Mucosa of rectum (tissue), 2 donors: ENCODE results near the gene SWI5.

Experiments used
- H3K27ac ChIP-seq, 2 donors: one replicate each; pipeline ENCODE4 v1.7.0; 2013; ENCODE audit warnings: inconsistent platforms in 2 of 2, low read depth in 2 of 2, low read length in 2 of 2
- H3K27me3 ChIP-seq, 2 donors: one replicate each; pipeline ENCODE4 v1.7.0; 2013; ENCODE audit warnings: low read length in 2 of 2; ENCODE audit not compliant: control insufficient read depth in 2 of 2, insufficient read depth in 2 of 2
- H3K36me3 ChIP-seq, 2 donors: one replicate each; pipeline ENCODE4 v1.7.0; 2013; ENCODE audit warnings: low read length in 2 of 2; ENCODE audit not compliant: control insufficient read depth in 2 of 2, insufficient read depth in 2 of 2
- H3K4me1 ChIP-seq, 2 donors: one replicate each; pipeline ENCODE4 v1.7.0; 2013; ENCODE audit warnings: low read length in 2 of 2, mild to moderate bottlenecking in 1 of 2; ENCODE audit not compliant: control insufficient read depth in 2 of 2, insufficient read depth in 2 of 2
- H3K4me3 ChIP-seq, 2 donors: one replicate each; pipeline ENCODE4 v1.7.0; 2013; ENCODE audit warnings: low read length in 2 of 2
- H3K9ac ChIP-seq, 2 donors: one replicate each; pipeline ENCODE4 v1.7.0; 2013; ENCODE audit warnings: low read length in 2 of 2, low read depth in 1 of 2, mild to moderate bottlenecking in 1 of 2
- H3K9me3 ChIP-seq, 2 donors: one replicate each; pipeline ENCODE4 v1.7.0; 2013; ENCODE audit warnings: low read length in 2 of 2; ENCODE audit not compliant: control insufficient read depth in 2 of 2
- donor health status: healthy.
- donor health status: Normal muscosa, but diverticular disease.

Gene SWI5

DNA sequence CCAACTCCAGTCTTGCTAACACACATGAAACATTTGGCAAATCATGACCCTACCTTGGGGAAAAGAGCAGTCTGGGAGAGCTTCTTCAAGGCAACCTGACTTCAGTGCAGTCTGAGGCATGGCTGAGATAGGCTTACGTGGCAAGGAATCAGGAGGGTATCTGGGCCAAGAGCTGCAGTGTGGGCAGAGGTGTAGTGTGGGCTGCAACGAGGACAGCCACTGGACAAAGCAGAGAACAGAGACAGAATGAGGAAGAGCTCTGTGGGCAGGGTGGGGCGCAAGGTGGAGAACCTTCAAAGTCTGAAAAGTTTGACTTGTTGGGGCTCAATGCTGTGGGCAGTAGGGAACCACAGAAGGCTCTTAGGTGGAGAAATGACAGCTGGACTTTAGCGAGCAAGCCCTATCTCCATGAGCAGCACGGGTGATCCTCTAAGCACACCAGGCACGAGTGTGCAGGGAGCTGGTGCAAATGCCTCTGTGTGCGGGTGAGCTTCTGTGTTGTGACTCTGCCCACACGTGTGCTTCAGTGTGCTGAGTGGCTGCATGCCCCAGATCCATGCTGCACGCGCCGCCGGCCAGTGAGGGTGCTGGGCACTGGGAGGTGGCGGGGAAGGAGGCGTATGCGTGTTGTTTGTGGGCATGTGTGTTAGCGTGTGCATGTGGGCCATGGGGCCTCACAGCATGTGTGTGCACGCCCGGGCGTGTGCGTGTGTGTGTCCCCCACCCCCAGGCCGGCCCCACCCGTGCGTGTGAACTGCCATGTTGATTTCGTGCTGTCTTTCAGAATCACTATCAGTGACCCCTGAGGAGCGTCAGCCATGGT lies 23.5 kb upstream of the SWI5 start:
- H3K27ac ChIP-seq = no peak overlapping the region
- H3K36me3 ChIP-seq = peaks cover 5 to 6% of the 10 kb centered on the region in 2 donors
- H3K4me3 ChIP-seq = no peak overlapping the region
- no peak overlapping the region for H3K9ac ChIP-seq
- no peaks in the 10 kb centered on the region for H3K9me3 ChIP-seq
- H3K4me1 ChIP-seq = peaks cover 6 to 9% of the 10 kb centered on the region in 2 donors
- no peaks in the 10 kb centered on the region for H3K27me3 ChIP-seq

DNA sequence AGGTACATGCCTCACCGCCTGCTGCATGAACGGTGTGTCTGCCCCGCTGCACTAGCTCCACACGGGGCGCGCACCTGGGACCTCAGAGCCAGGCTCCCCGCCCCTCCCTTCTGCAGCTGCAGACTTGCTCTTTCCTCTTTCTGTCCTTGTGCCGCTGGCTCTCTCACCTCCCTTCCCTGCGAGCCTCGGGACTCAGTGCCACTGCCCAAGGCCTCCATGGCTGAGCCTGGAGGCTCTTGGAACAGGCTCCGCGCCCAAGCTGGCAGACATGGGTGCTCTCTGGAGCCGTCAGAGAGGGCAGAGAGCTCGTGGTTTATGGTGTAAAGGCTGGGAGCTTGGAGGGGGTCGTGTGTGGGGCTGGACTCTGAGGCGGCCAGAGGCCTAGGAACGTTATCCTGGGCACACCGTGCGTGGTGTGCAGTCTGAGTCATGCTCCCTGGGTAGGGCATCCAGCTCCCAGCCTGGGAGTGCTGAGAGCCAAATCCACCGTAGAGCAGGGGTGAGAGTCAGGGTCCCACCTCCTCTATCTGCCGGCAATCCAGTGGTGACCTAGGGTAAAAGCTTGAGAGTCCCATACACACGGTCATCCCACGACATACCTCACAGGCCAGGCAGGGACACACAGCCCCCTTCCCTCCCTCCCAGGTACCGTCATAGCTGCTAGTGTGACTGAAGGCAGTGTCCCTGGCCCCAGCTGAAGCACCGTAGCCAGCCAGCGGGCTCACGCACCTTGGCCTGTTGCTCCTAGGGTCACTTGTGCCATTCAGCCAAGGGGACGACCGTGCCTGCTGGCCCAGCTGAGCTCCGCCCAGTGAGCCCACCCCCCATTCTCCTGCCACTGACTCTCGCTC lies 22.7 kb upstream of the SWI5 start:
- peaks cover 6 to 9% of the 10 kb centered on the region in 2 donors for H3K4me1 ChIP-seq
- no peaks in the 10 kb centered on the region for H3K27me3 ChIP-seq
- H3K36me3 ChIP-seq = peaks cover 14% of the 10 kb centered on the region in 2 donors
- no peak overlapping the region for H3K27ac ChIP-seq
- no peak overlapping the region for H3K9ac ChIP-seq
- no peaks in the 10 kb centered on the region for H3K9me3 ChIP-seq
- no peak overlapping the region for H3K4me3 ChIP-seq

DNA sequence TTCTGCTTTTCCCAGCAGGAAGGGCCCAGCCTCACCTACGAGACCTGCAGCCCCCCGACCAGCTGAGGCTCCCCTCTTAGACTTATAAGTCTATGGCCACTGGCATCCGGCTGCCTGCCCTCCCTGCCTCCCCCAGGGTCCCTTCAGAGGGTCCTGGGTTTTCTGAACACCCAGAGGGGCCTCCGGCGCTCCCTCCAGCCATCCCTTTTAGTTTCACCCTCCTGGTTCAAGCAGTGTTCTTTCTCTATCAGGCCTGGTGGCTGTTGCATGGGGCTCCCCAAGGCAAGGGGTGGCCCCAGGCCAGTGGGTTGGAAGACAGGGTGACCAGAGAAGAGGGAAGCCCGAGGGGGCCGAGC lies 22.1 kb upstream of the SWI5 start:
- peaks cover 18 to 19% of the 10 kb centered on the region in 2 donors for H3K36me3 ChIP-seq
- no peaks in the 10 kb centered on the region for H3K27me3 ChIP-seq
- H3K9me3 ChIP-seq = no peaks in the 10 kb centered on the region
- no peak overlapping the region for H3K4me3 ChIP-seq
- H3K27ac ChIP-seq = no peak overlapping the region
- H3K9ac ChIP-seq = no peak overlapping the region
- H3K4me1 ChIP-seq = peaks cover 6 to 9% of the 10 kb centered on the region in 2 donors

DNA sequence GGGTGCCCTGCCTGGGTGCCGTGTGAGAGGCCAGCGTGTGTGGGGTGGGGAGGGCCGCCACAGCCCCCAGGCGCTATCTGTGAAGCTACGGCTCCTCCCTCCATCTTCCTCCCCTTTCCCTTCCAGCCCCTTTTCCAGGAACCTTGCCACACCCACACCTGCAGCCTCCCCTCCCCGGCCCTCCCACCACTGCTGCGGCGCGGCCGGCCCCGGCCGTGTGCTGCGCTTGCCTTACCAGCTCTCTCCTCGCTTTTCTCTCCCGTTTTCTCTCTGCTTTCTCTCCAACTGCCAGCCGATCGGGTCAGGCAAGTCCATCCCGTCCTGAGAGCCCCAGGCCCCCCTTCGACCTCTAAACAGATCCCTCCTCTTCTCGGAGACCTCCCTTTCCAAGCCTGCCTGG lies 21.7 kb upstream of the SWI5 start:
- Histone ChIP-seq H3K9me3 (no peaks in the 10 kb centered on the region), H3K4me3 (no peak overlapping the region), H3K4me1 (peaks cover 6 to 9% of the 10 kb centered on the region in 2 donors), H3K27ac (no peak overlapping the region), H3K36me3 (peaks cover 21 to 23% of the 10 kb centered on the region in 2 donors), H3K27me3 (no peaks in the 10 kb centered on the region), H3K9ac (no peak overlapping the region)

DNA sequence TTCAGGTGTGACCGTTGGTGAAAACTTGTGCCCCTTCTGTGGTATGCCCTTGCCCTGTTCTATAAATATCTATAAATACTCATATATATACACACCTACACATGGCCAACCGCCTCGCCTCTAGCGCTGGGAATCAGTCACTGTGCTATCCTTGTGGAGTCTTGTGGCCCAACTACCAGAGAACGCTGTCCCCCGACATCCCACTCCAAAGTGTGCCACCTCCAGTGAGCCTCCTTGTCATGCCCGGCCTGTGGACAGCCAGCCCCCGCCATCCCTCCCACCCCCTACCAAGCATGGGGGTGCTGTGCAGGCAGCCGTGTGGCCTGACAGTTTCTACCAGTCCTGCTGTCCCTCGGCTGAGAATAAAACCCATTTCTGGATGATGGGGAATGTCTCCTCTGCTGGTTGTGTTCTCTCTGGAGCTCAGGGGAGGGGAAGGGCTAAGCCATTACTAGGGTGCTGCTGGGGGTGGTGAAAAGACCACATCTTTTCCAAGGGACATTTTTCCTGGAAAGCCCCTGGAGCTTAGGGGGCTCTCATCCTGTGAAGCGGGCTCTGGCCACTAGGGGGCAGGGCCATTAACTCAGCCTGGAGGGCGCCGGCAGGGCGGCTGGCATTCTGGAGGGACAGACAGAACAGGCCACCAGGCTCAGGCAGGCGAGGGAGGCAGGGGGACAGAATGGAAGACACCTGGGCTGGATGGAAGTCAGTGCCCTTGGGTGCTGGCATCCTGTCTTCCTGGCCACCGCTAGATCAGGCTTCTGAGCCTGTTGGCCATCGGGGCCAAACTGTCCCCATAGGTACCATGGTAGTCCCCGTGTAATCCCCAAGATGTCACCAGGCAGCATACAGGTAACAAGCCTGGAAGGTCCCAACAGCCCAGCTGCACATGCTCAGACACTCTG lies 21.0 kb upstream of the SWI5 start:
- no peak overlapping the region for H3K4me3 ChIP-seq
- peaks cover 5 to 6% of the 10 kb centered on the region in 2 donors for H3K4me1 ChIP-seq
- H3K9ac ChIP-seq = no peak overlapping the region
- no peaks in the 10 kb centered on the region for H3K27me3 ChIP-seq
- peaks cover 29 to 30% of the 10 kb centered on the region in 2 donors for H3K36me3 ChIP-seq
- no peak overlapping the region for H3K27ac ChIP-seq
- H3K9me3 ChIP-seq = no peaks in the 10 kb centered on the region

DNA sequence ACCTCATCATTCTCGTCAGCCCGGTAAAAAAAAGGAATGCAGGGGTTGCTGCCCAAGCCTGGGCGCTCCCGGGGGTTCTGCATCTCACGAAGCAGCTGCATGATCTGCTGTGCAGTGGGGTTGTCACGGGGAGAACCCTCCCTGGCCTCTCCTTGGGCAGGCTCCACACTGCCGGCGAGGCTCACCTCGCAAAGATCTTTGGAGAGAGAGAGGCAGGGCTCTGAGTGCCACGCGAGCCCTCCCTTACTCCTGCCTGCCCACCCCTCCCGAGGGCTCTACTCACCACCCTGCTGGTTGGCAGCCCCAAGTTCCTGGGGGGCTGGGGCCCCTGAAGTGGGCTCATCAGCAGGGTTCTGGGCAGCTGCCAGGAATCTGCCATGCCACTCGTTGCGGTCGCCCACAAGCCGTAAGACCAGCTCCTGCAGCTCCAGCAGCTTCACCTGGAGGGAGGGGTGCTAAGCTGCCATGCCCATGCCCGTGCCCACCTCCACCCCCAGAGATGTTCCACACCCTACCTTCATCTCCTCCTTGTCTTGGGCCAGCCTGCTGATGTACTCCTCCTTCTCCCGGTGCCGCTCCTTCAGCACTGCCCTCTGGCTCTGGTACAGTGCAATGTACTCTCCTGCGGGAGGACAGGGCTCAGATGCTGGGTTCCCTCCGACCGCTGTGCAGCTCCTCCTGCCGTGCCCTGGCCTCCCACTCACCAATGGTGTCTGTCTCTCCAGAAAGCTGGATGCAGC lies 18.8 kb upstream of the SWI5 start:
- H3K9me3 ChIP-seq = no peaks in the 10 kb centered on the region
- H3K4me3 ChIP-seq = no peak overlapping the region
- no peaks in the 10 kb centered on the region for H3K27me3 ChIP-seq
- H3K4me1 ChIP-seq = no peaks in the 10 kb centered on the region
- H3K9ac ChIP-seq = no peak overlapping the region
- H3K36me3 ChIP-seq = peaks cover 44 to 52% of the 10 kb centered on the region in 2 donors
- no peak overlapping the region for H3K27ac ChIP-seq

DNA sequence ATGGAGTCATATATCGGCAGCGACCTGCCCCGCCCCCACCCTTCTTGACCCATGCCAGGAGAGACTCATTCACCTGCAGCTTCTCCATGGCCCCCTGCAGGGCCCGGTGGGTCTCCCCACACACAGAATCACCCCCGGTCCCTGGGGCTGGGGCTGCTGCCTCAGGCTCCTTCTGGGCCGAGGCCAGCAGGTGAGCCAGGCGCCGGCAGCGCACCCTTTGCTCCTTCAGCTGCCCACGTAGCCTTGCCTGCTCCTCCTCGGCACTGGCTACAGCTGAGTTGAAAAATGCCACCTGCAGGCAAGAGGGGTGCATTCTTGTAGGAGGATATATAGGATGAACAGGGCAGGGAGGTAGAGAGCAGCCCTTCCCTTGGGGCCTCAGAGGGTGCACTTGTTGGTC lies 18.2 kb upstream of the SWI5 start:
- H3K4me3 ChIP-seq = no peak overlapping the region
- peaks cover 50 to 58% of the 10 kb centered on the region in 2 donors for H3K36me3 ChIP-seq
- no peak overlapping the region for H3K9ac ChIP-seq

DNA sequence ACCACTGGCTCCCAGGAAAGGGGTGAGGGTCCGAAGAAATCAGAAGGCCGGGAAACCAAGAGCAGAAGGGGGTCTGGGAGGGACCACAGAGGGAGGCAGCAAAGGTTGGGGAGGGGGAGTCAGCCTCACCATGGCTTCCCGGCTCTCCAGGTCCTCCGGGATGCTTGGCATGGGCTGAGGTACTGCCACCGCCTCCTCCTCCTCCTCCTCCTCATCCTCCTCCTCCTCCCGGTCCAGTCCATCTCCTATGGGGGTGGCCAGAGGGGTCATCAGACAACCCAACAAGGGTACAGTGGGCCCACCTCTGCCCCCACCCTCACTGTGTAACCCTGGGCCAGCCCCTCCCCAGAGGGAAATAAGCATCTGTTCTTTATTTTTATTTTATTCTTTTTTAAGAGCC lies 17.8 kb upstream of the SWI5 start:
- H3K4me1 ChIP-seq = no peaks in the 10 kb centered on the region
- peaks cover 53 to 61% of the 10 kb centered on the region in 2 donors for H3K36me3 ChIP-seq
- H3K27ac ChIP-seq = no peak overlapping the region
- no peaks in the 10 kb centered on the region for H3K27me3 ChIP-seq
- H3K4me3 ChIP-seq = no peak overlapping the region
- H3K9ac ChIP-seq = no peak overlapping the region
- no peaks in the 10 kb centered on the region for H3K9me3 ChIP-seq

More for the DNA sequence above, 18.2 kb upstream of the SWI5 start:
- Histone ChIP-seq H3K27ac (no peak overlapping the region), H3K9me3 (no peaks in the 10 kb centered on the region), H3K4me1 (no peaks in the 10 kb centered on the region), H3K27me3 (no peaks in the 10 kb centered on the region)

DNA sequence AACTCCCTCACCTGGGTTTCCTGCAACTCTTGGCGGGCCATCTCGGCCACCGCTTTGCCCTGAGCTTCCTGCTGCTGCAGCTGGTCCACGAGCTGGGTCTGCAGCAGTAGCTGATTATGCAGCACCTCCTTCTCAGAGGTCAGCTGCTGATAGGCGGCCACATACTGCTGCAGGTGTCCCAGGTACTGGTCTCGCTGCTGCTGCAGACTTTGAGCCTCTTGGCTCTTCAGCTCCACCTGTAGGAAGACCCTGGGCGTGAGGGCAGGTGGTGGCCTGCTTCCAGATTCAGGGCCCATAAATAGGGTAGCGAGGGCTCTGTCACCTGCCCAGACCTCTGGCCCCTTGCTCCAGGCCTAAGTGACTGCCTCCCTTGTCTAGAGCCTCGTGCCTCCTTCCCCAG lies 16.9 kb upstream of the SWI5 start:
- H3K9ac ChIP-seq = no peak overlapping the region
- H3K4me3 ChIP-seq = no peak overlapping the region
- peaks cover 53 to 61% of the 10 kb centered on the region in 2 donors for H3K36me3 ChIP-seq
- H3K4me1 ChIP-seq = no peaks in the 10 kb centered on the region
- no peaks in the 10 kb centered on the region for H3K9me3 ChIP-seq
- H3K27ac ChIP-seq = no peak overlapping the region
- H3K27me3 ChIP-seq = no peaks in the 10 kb centered on the region
